22Rv1 (cell line): ENCODE results near the gene TNS3.

ENCODE experiments used
- H3K27ac ChIP-seq: fragments of 450-650 bp; 2 replicates; pipeline ENCODE4 v1.5.1; 2017
- CTCF ChIP-seq: fragments of 450-650 bp; IDR thresholded peaks from 2 replicates; pipeline ENCODE4 v1.5.1; 2017; ENCODE audit warnings: mild to moderate bottlenecking
- ZFX ChIP-seq: fragments of 450-650 bp; IDR thresholded peaks from 2 replicates; pipeline ENCODE4 v1.6.1; 2017; ENCODE audit warnings: antibody characterized with exemption, borderline replicate concordance

TNS3 gene

GRCh38 chr7:47497367-47498096 is 84.4 kb downstream of the TNS3 start:
- no peak overlapping the region for H3K27ac ChIP-seq
- no peak for TF ChIP-seq CTCF
- no peak for TF ChIP-seq ZFX

- no peak overlapping the region for H3K27ac ChIP-seq
- TF ChIP-seq CTCF: no peak
- TF ChIP-seq ZFX: no peak
Measured at GRCh38 chr7:47496666-47497065, 85.2 kb downstream of the TNS3 start.

GRCh38 chr7:47496056-47496665 is 85.8 kb downstream of the TNS3 start:
- TF ChIP-seq ZFX (no peak), CTCF (no peak)
- H3K27ac ChIP-seq: no peak overlapping the region

GRCh38 chr7:47493976-47494911 is 87.7 kb downstream of the TNS3 start:
- no peak overlapping the region for H3K27ac ChIP-seq

GRCh38 chr7:47492716-47493325 is 89.1 kb downstream of the TNS3 start:
- H3K27ac ChIP-seq: no peak overlapping the region
- TF ChIP-seq CTCF (no peak), ZFX (no peak)

More at GRCh38 chr7:47493976-47494911, 87.7 kb downstream of the TNS3 start:
- TF ChIP-seq CTCF (no peak), ZFX (no peak)

- TF ChIP-seq CTCF (no peak), ZFX (no peak)
- no peak overlapping the region for H3K27ac ChIP-seq
Measured at GRCh38 chr7:47490501-47491265, 91.2 kb downstream of the TNS3 start.
